Measurements from ENCODE around the gene STXBP1.

The STXBP1 gene

DNA sequence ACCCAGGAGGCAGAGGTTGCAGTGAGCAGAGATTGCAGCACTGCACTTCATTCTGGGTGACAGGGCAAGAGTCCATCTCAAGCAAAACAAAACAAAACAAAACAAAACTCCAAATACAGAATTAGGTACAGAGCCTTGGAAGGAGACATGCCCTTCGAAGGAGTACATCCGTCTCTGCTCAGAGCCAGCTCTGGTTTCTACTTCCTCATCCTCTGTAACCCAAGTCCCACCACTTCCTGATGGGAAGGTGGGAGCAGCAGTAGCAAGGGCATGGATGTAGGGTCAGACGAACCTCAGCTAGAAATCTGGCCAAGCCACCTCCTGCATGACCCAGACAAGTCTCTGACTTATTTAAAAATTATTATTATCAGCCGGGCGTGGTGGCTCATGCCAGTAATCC is 16.5 kb upstream of the STXBP1 start:
- CTCF ChIA-PET = interaction anchor here (0.6 to 1.1 kb wide), 2 partner anchors 40 to 326 kb away, joined by 3 read pairs; no protein-coding TSS in a partner anchor
- TF ChIP-seq CTCF (conservative IDR thresholded peaks at IDR 0.05; ENCODE audit: low read depth) = no peak
- H3K27ac ChIP-seq = no peak overlapping the region
- DNase-seq (ENCODE audit: low spot score) = no peak
- POLR2A ChIA-PET (ENCODE audit: low non-redundant PET) = no interaction called here

GRCh38 chr9:127598839-127599549 is 13.1 kb upstream of the STXBP1 start:
- TF ChIP-seq CTCF (conservative IDR thresholded peaks at IDR 0.05; ENCODE audit: low read depth) = no peak
- CTCF ChIA-PET = interaction anchor here (0.7 to 1.5 kb wide), 2 partner anchors 9 kb away, joined by 3 read pairs; no protein-coding TSS in a partner anchor
- no peak for DNase-seq (ENCODE audit: low spot score)
- POLR2A ChIA-PET (ENCODE audit: low non-redundant PET) = no interaction called here
- H3K27ac ChIP-seq = peak overlapping the region; percentile 24; the same call in 1 of the 2 replicates

DNA sequence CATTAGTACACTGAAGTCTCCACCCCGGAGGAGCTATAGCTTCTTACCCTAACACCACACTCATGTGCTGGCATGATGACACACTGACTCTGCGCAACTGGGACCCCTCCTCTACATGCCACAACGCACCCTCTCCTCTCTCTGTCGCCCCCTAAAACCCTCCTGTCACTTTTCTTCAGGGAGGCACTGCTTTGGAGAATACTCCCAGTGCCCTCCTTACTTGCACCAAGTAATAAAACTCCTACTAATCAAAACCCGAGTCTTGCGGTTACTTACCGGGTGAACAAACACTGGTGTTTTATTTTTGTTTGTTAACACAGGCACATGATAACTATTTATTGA is 12.6 kb upstream of the STXBP1 start:
- TF ChIP-seq CTCF (conservative IDR thresholded peaks at IDR 0.05; ENCODE audit: low read depth) = no peak
- ChIA-PET POLR2A (ENCODE audit: low non-redundant PET) (no interaction called here), CTCF (interaction anchor here (1.5 kb wide), 1 partner anchor 9 kb away, joined by 3 read pairs; no protein-coding TSS in a partner anchor)
- H3K27ac ChIP-seq = peak overlapping the region; percentile 24; the same call in 1 of the 2 replicates
- DNase-seq (ENCODE audit: low spot score) = no peak

GRCh38 chr9:127603226-127603625 is 8.9 kb upstream of the STXBP1 start:
- no peak overlapping the region for H3K27ac ChIP-seq
- no peak for DNase-seq (ENCODE audit: low spot score)
- POLR2A ChIA-PET (ENCODE audit: low non-redundant PET) = no interaction called here
- no peak for TF ChIP-seq CTCF (conservative IDR thresholded peaks at IDR 0.05; ENCODE audit: low read depth)
- CTCF ChIA-PET = interaction anchor here (0.6 to 1.1 kb wide), 3 partner anchors 10 to 131 kb away, joined by 3 to 4 read pairs (median 3); partner anchors contain the start of gene TOR2A

DNA sequence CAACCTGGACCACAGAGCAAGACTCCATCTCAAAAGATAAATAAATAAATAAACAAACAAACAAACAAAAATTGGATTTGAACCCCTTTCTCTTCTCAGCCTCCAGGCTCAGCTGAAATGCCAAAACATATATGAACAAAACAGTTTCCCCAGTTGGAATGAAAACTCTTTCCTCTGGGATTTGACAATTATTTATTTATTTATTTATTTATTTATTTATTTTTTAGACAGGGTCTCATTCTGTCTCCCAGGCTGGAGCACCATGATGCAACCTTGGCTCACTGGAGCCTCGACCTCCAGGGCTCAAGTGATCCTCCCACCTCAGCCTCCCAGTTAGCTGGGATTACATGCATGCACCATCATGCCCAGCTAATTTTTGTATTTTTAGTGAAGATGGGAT is 6.0 kb upstream of the STXBP1 start:
- TF ChIP-seq CTCF (conservative IDR thresholded peaks at IDR 0.05; ENCODE audit: low read depth) = no peak
- H3K27ac ChIP-seq = no peak overlapping the region
- ChIA-PET POLR2A (ENCODE audit: low non-redundant PET) (no interaction called here), CTCF (interaction anchor here (0.6 to 1.2 kb wide), 2 partner anchors 10 to 22 kb away, joined by 3 to 4 read pairs; no protein-coding TSS in a partner anchor)
- DNase-seq (ENCODE audit: low spot score) = no peak

- ChIA-PET POLR2A (ENCODE audit: low non-redundant PET) (interaction anchor here (0.5 to 1.1 kb wide), 2 partner anchors 24 to 126 kb away, joined by 3 to 5 read pairs; partner anchors contain the start of gene TOR2A), CTCF (interaction anchor here (0.6 to 1.8 kb wide), 6 partner anchors 19 to 755 kb away, joined by 4 to 8 read pairs (median 5); partner anchors contain the start of gene TOR2A)
- TF ChIP-seq CTCF (conservative IDR thresholded peaks at IDR 0.05; ENCODE audit: low read depth) = no peak
- peak; percentile 98 for DNase-seq (ENCODE audit: low spot score)
- H3K27ac ChIP-seq = peak overlapping the region; percentile 70
These were observed 3.7 kb upstream of the STXBP1 start for GRCh38 chr9:127608104-127608966.
